Omental fat pad (tissue), 4 donors: Measurements from ENCODE around the gene ALG11. TPM values are rescaled to one million over a fixed set of nuclear protein-coding genes. Genes with fewer than 3 reads are reported as not detected.

Experiments used
- ATAC-seq: fragments of 150-250 bp; one replicate; pipeline ENCODE4 v1.9.1; 2016; ENCODE audit warnings: mild to moderate bottlenecking, moderate library complexity; ENCODE audit not compliant: low FRiP score
- DNase-seq: peaks from one replicate; pipeline ENCODE4 v3.0.0-alpha.2; 2019; ENCODE audit warnings: low spot score
- CTCF ChIP-seq, 3 donors: fragments of 450-650 bp; IDR thresholded peaks; one replicate each; pipeline ENCODE4 v1.5.1; 2016 to 2017; ENCODE audit warnings: antibody characterized with exemption in 3 of 3, mild to moderate bottlenecking in 3 of 3, moderate library complexity in 2 of 3
- total RNA-seq, 4 donors: library from RNA; depleted of rRNA; stranded (reverse); fragments of >200 nt; gene quantifications; one replicate each; pipeline ENCODE4 v1.1.0, GENCODE V29; 2016

Gene ALG11
- total RNA-seq, 4 donors from 2014 or later = 17.5 to 27.7 (median 25.4) TPM

DNA sequence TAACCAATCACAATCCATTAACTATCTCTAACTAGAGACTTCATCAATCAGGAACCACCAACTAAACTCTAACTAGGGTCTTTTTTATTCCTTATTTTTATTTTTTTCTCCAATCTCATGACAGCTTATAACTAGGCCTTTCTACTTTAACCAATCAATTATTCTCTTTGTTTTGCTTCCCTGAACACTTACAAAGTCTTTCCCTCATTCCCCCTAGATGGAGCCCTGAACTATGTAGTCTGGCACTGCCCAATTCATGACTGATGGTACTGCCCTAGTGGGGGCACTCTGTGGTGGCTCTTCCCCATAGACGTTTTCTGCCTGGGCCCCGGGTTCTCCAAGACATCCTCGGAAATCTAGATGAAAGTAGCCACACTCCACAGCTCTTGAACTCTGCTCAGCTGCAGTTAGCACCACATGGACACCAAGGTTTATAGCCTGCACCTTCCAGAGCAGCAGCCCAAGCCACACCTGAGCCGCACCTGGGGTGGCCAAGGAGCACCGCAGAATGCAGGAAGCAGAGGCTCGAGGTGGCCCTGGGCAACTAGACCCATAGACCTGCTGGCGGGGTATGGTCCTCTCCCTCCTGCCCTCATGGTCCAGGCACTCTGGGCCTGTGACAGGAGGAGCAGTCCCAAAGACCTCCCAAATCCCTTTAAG lies 7.6 kb upstream of the ALG11 start:
- no peak for ATAC-seq
- no peak for DNase-seq
- TF ChIP-seq CTCF (IDR thresholded peaks at IDR 0.05) = no peak

DNA sequence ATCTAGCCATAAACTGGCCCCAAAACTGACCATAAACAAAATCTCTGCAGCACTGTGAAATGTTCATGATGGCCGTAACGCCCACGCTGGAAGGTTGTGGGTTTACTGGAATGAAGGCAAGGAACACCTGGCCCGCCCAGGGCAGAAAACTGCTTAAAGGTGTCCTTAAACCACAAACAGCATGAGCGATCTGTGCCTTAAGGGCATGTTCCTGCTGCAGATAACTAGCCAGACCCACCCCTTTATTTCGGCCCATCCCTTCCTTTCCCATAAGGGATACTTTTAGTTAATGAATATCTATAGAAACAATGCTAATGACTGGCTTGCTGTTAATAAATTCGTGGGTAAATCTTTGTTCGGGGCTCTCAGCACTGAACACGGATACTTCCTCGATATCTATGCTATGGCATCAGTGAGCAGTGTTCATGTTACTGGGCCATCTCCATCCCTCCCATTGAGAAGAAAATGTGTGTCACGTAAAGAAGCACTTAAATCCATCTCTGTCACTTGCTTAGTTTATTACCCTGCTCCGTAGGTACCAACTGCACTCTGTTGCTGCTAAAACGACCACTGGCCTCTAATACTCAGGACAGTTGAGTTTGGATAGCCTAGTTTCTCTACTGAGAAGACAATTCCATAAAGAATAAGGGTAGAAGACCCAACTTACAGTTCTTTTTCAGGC lies 6.2 kb upstream of the ALG11 start:
- ATAC-seq (no peak), DNase-seq (no peak)
- TF ChIP-seq CTCF (IDR thresholded peaks at IDR 0.05) = no peak

DNA sequence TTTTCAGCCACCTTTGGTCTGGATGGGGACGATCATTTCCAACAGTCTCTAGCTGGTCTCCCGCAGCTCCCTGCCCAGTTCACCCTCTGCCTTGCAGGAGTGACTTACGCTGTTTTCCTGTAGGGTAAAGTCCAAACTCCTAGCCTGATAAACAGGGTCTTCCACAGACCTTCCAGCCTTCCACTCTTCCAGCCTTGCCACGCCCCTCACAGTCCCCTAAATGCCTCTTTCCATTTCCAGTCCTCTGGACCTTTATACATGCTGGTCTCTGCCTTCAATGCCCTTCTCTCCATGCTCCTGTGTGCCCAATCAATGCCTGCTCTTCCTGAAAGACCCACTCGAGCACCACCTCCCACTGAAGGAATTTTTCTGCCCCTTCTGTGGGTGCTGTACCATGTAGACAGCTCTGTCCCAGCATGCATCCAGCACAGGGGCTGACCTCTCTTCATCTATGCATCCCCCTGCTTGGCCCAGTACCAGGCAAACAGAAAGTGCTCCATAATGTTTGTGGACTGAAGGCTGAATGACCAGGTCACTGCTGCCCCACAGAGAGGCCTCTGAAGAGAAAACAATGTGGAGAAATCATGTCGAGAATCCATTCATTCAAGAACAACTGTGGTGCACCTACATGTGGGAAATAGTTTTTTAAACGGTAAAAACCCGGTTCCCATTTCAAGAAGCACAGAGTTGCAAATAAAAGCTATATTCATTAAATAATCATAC lies 5.5 kb upstream of the ALG11 start:
- DNase-seq (no peak), ATAC-seq (no peak)
- no peak for TF ChIP-seq CTCF (IDR thresholded peaks at IDR 0.05)

DNA sequence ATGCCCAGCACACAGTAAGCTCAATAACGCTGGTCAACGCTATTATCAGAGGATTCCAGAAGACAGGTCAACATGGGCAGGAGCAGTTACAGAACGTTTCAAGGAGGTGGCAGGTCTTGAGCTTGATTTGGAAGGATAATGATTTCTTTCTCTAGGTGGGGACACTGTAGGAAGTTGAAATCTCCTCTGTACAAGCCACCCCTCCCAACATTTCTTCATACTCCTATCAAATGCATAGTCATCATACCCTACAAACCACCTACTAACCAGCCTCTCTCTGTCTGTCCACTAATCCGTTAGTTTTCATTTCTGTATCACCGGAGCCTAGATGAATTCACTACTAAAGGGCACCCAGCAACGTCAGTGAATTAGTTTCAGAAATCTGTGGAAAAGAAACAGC lies 2.3 kb upstream of the ALG11 start:
- TF ChIP-seq CTCF (IDR thresholded peaks at IDR 0.05) = no peak
- DNase-seq = no peak
- ATAC-seq = no peak

DNA sequence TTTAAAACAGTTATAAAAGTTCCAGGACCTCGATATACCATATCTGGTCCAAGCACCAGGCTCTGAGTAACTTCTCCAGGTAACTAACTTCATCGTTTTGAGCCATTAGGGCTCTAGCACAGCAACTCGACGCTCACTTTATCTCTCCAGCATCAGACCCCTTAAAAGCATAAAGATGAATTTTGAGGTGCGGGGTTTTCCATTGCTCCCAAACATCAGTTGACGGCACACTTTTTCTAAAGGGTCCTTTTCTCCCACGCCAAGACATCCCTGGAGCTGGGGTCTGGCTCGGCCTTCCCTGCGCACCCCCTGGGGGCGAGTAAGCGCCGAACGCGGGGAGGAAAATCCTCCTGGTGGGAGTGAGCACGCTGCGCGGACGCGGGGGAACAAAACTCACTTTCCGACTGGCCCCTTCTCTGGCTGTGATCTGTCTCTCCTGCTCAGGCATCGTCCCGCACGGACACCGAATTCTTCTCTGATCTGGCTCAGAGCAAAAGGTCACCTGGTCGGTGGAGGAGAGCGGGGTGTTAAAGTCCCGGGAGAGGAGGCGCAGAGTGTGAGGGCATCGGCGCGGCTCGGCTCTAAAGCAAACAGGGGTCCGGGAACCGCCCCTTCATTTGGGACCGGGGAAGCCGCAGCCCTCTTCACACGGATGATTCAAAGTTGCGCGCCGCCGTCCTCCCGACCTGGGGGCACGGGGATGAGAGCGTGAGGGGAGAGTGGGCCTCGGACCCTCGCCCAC lies 1.1 kb upstream of the ALG11 start, which contains the start of gene ATP7B:
Gene ATP7B, minus strand, starts transcription at position 561 of the 742 bp plus-strand sequence. Its CDS starts 113 bp downstream, at position 448.
- ATAC-seq = peak; percentile 10
- DNase-seq = no peak
- TF ChIP-seq CTCF (IDR thresholded peaks at IDR 0.05) = peak in 1 of 3 donors; percentile 3

DNA sequence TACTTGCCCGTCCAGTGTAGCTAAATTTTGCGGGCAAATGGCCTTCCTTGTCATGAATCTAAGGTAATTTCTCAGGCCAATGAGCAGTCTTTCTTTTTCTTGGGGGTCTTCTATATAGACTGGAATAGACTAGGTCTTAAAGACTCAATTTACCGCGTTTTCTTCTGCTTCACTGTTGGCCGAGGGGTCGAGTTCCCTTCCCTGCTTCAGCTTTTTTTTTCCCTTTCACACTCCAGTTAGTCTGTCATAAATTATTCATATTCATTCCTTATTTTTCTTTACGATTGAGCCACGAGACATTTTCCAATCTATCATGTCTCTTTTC lies 276 bp downstream of the ALG11 start:
- no peak for TF ChIP-seq CTCF (IDR thresholded peaks at IDR 0.05)
- ATAC-seq = no peak
- no peak for DNase-seq
